Measurements from ENCODE around the gene NR4A1. TPM values are rescaled to one million over a fixed set of nuclear protein-coding genes. Genes with fewer than 3 reads are reported as not detected.

The NR4A1 gene
- total RNA-seq, 1 donor from 2014 or later = 2.3 TPM

- Histone ChIP-seq H3K36me3 (ENCODE audit: insufficient read depth, low read length) (peaks cover under 1% of the 10 kb centered on the region), H3K4me1 (ENCODE audit: insufficient read depth, low read length) (peaks cover 15% of the 10 kb centered on the region), H3K4me2 (ENCODE audit: low read length) (no peak overlapping the region), H3K27me3 (ENCODE audit: insufficient read depth, low read length) (peaks cover 3% of the 10 kb centered on the region), H3K9ac (ENCODE audit: low read length) (no peak overlapping the region), H3K9me3 (ENCODE audit: insufficient read depth, low read depth, low read length) (no peaks in the 10 kb centered on the region), H3K4me3 (ENCODE audit: insufficient read depth, low read depth, low read length) (no peak overlapping the region), H4K20me1 (ENCODE audit: insufficient read depth, low read length) (peaks cover 56% of the 10 kb centered on the region), H3K27ac (ENCODE audit: low read depth, low read length) (no peak overlapping the region), H3K79me2 (ENCODE audit: insufficient read depth, low read length) (peaks cover 10% of the 10 kb centered on the region), H2AFZ (ENCODE audit: low read depth, low read length) (no peak overlapping the region)
- no peaks in the 10 kb centered on the region for H3K9me3 Mint-ChIP-seq (ENCODE audit: unreplicated experiment)
- H3K4me3 Mint-ChIP-seq (ENCODE audit: unreplicated experiment) = no peak overlapping the region
- peaks cover 21% of the 10 kb centered on the region for H3K27me3 Mint-ChIP-seq (ENCODE audit: low read depth, unreplicated experiment)
- H3K4me1 Mint-ChIP-seq (ENCODE audit: low read depth, unreplicated experiment) = peaks cover 16% of the 10 kb centered on the region
- FAIRE-seq = peak; percentile 84
- H3K27ac Mint-ChIP-seq (ENCODE audit: unreplicated experiment) = no peak overlapping the region
- DNase-seq (ENCODE audit: low read depth) = peak; percentile 34
- peaks cover 14% of the 10 kb centered on the region for H3K36me3 Mint-ChIP-seq (ENCODE audit: low read depth, unreplicated experiment)
- peak; percentile 90 for TF ChIP-seq CTCF (IDR thresholded peaks at IDR 0.05; ENCODE audit: insufficient read depth, low read depth, low read length)
- no peak for TF ChIP-seq EZH2 (IDR thresholded peaks at IDR 0.05; ENCODE audit: insufficient read depth, low read length)
Observed at GRCh38 chr12:52082988-52083637, 31.9 kb downstream of the NR4A1 start.

GRCh38 chr12:52083638-52083996, 32.4 kb downstream of the NR4A1 start:
- Histone ChIP-seq H3K4me1 (ENCODE audit: insufficient read depth, low read length) (peaks cover 15% of the 10 kb centered on the region), H4K20me1 (ENCODE audit: insufficient read depth, low read length) (peaks cover 51% of the 10 kb centered on the region), H3K4me2 (ENCODE audit: low read length) (no peak overlapping the region), H3K27ac (ENCODE audit: low read depth, low read length) (no peak overlapping the region), H3K9me3 (ENCODE audit: insufficient read depth, low read depth, low read length) (no peaks in the 10 kb centered on the region), H3K36me3 (ENCODE audit: insufficient read depth, low read length) (no peaks in the 10 kb centered on the region), H2AFZ (ENCODE audit: low read depth, low read length) (no peak overlapping the region), H3K4me3 (ENCODE audit: insufficient read depth, low read depth, low read length) (no peak overlapping the region), H3K79me2 (ENCODE audit: insufficient read depth, low read length) (peaks cover 5% of the 10 kb centered on the region), H3K9ac (ENCODE audit: low read length) (no peak overlapping the region), H3K27me3 (ENCODE audit: insufficient read depth, low read length) (peaks cover 3% of the 10 kb centered on the region)
- FAIRE-seq (no peak), DNase-seq (ENCODE audit: low read depth) (no peak)
- H3K27me3 Mint-ChIP-seq (ENCODE audit: low read depth, unreplicated experiment) = peaks cover 26% of the 10 kb centered on the region
- peaks cover 16% of the 10 kb centered on the region for H3K4me1 Mint-ChIP-seq (ENCODE audit: low read depth, unreplicated experiment)
- H3K4me3 Mint-ChIP-seq (ENCODE audit: unreplicated experiment) = no peak overlapping the region
- peaks cover 17% of the 10 kb centered on the region for H3K36me3 Mint-ChIP-seq (ENCODE audit: low read depth, unreplicated experiment)
- TF ChIP-seq CTCF (IDR thresholded peaks at IDR 0.05; ENCODE audit: insufficient read depth, low read depth, low read length) = no peak
- no peak for TF ChIP-seq EZH2 (IDR thresholded peaks at IDR 0.05; ENCODE audit: insufficient read depth, low read length)
- peak overlapping the region; percentile 8 for H3K27ac Mint-ChIP-seq (ENCODE audit: unreplicated experiment)
- no peaks in the 10 kb centered on the region for H3K9me3 Mint-ChIP-seq (ENCODE audit: unreplicated experiment)

- peaks cover 20% of the 10 kb centered on the region for H3K36me3 Mint-ChIP-seq (ENCODE audit: low read depth, unreplicated experiment)
- DNase-seq (ENCODE audit: low read depth) = no peak
- FAIRE-seq = no peak
- Histone ChIP-seq H3K4me2 (ENCODE audit: low read length) (no peak overlapping the region), H3K27me3 (ENCODE audit: insufficient read depth, low read length) (peaks cover 3% of the 10 kb centered on the region), H3K36me3 (ENCODE audit: insufficient read depth, low read length) (no peaks in the 10 kb centered on the region), H2AFZ (ENCODE audit: low read depth, low read length) (no peak overlapping the region), H3K27ac (ENCODE audit: low read depth, low read length) (no peak overlapping the region), H4K20me1 (ENCODE audit: insufficient read depth, low read length) (peaks cover 40% of the 10 kb centered on the region), H3K79me2 (ENCODE audit: insufficient read depth, low read length) (no peaks in the 10 kb centered on the region), H3K9ac (ENCODE audit: low read length) (no peak overlapping the region), H3K9me3 (ENCODE audit: insufficient read depth, low read depth, low read length) (no peaks in the 10 kb centered on the region), H3K4me3 (ENCODE audit: insufficient read depth, low read depth, low read length) (no peak overlapping the region), H3K4me1 (ENCODE audit: insufficient read depth, low read length) (peaks cover 15% of the 10 kb centered on the region)
- no peak overlapping the region for H3K27ac Mint-ChIP-seq (ENCODE audit: unreplicated experiment)
- no peaks in the 10 kb centered on the region for H3K9me3 Mint-ChIP-seq (ENCODE audit: unreplicated experiment)
- TF ChIP-seq EZH2 (IDR thresholded peaks at IDR 0.05; ENCODE audit: insufficient read depth, low read length) (no peak), CTCF (IDR thresholded peaks at IDR 0.05; ENCODE audit: insufficient read depth, low read depth, low read length) (no peak)
- no peak overlapping the region for H3K4me3 Mint-ChIP-seq (ENCODE audit: unreplicated experiment)
- H3K27me3 Mint-ChIP-seq (ENCODE audit: low read depth, unreplicated experiment) = peaks cover 35% of the 10 kb centered on the region
- peaks cover 16% of the 10 kb centered on the region for H3K4me1 Mint-ChIP-seq (ENCODE audit: low read depth, unreplicated experiment)
Observed at GRCh38 chr12:52084491-52085231, 33.4 kb downstream of the NR4A1 start.

All from astrocyte (in vitro differentiated cells and primary cell).